M059J (cell line): Measurements from ENCODE around the gene GTF2H1. TPM values are rescaled to one million over a fixed set of nuclear protein-coding genes. Genes with fewer than 3 reads are reported as not detected.

ENCODE experiments used
- total RNA-seq: library from RNA; depleted of rRNA; stranded (reverse); fragments of >200 nt; shearing (Covaris generic); gene quantifications from 2 replicates; pipeline ENCODE4 v1.2.3, GENCODE V29; 2014; rRNA removed

Gene GTF2H1
- total RNA-seq, 1 experiment from 2014 or later = 75.4 TPM

Other genes starting within 250 kb of the GTF2H1 start
- gene SAAL1, start 216.5 kb upstream of the GTF2H1 start, total RNA-seq = 23.7 and 35.6 TPM in 2 replicates
- not detected in 2 replicates for gene MRGPRX3, start 190.0 kb upstream of the GTF2H1 start, total RNA-seq
- gene MRGPRX4, start 149.7 kb upstream of the GTF2H1 start, total RNA-seq = not detected in 2 replicates
- gene SAA4, start 85.8 kb upstream of the GTF2H1 start, total RNA-seq = not detected in 2 replicates
- gene SAA2, start 73.9 kb upstream of the GTF2H1 start, total RNA-seq = 0.47 and 3.3 TPM in 2 replicates
- 0.57 and 3.0 TPM in 2 replicates for gene SAA1, start 56.3 kb upstream of the GTF2H1 start, total RNA-seq
- 18.8 and 30.0 TPM in 2 replicates for gene HPS5, start 427 bp upstream of the GTF2H1 start, total RNA-seq
- gene LDHA, start 72.0 kb downstream of the GTF2H1 start, total RNA-seq = 1,651 and 2,272 TPM in 2 replicates
- gene LDHC, start 89.8 kb downstream of the GTF2H1 start, total RNA-seq = not detected in 2 replicates
- gene LDHAL6A, start 133.3 kb downstream of the GTF2H1 start, total RNA-seq = not detected in 2 replicates
- gene TSG101, start 204.4 kb downstream of the GTF2H1 start, total RNA-seq = 123 and 172 TPM in 2 replicates